Activated CD8-positive, alpha-beta memory T cell treated with anti-CD3 and anti-CD28 coated beads for 36 hours (primary cell): ENCODE results near the gene NCOR1. TPM values are rescaled to one million over a fixed set of nuclear protein-coding genes. Genes with fewer than 3 reads are reported as not detected.
"Not testable (repeated sequence)": the region's sequence is repeated elsewhere in the genome, so short reads cannot be mapped to it uniquely, and the experiment has no call there.

ENCODE experiments used
- CTCF ChIA-PET: fragments of 350-600 bp; sonication (Branson Sonifier 250); formaldehyde crosslinking; loops from one replicate; lab custom pipeline; 2021; ENCODE audit warnings: antibody characterized with exemption; lab: Charles Lee
- POLR2A ChIA-PET: fragments of 350-600 bp; sonication (Branson Sonifier 250); formaldehyde crosslinking; loops from one replicate; lab custom pipeline; 2021; ENCODE audit warnings: antibody characterized with exemption; lab: Charles Lee
- total RNA-seq, 2 experiments: library from RNA; stranded (reverse); gene quantifications; one replicate each; pipeline ENCODE4 v1.2.3, GENCODE V29; 2021

Gene NCOR1
- total RNA-seq, 2 experiments from 2014 or later = 137 to 147 TPM

GRCh38 chr17:16217002-16217635 is 1.8 kb upstream of the NCOR1 start, which contains the start of gene PIGL:
PIGL (plus strand) TSS chr17:16217210; CDS start chr17:16217227, 17 bp downstream.
- POLR2A ChIA-PET = interaction anchor here (1.0 to 1.2 kb wide), 2 partner anchors 163 to 218 kb away, joined by 3 to 4 read pairs; partner anchors contain the start of genes TTC19, UBB and ZSWIM7

GRCh38 chr17:16216341-16217001 is 1.1 kb upstream of the NCOR1 start:
- ChIA-PET CTCF (interaction anchor here (1.1 kb wide), 1 partner anchor 14 kb away, joined by 5 read pairs; no protein-coding TSS in a partner anchor), POLR2A (interaction anchor here (0.6 to 1.3 kb wide), 3 partner anchors 29 to 164 kb away, joined by 4 read pairs; partner anchors contain the start of gene UBB)

More at GRCh38 chr17:16217002-16217635, 1.8 kb upstream of the NCOR1 start, which contains the start of gene PIGL:
- CTCF ChIA-PET = interaction anchor here (1.4 kb wide), 1 partner anchor 14 kb away, joined by 4 read pairs; no protein-coding TSS in a partner anchor

GRCh38 chr17:16215965-16216316 is 607 bp upstream of the NCOR1 start:
- CTCF ChIA-PET = interaction anchor here (1.1 kb wide), 1 partner anchor 14 kb away, joined by 5 read pairs; no protein-coding TSS in a partner anchor
- POLR2A ChIA-PET = interaction anchor here (0.6 to 1.3 kb wide), 3 partner anchors 10 to 70 kb away, joined by 3 to 4 read pairs (median 4); no protein-coding TSS in a partner anchor

- ChIA-PET CTCF (interaction anchor here (0.6 kb wide), 1 partner anchor 188 kb away, joined by 3 read pairs; no protein-coding TSS in a partner anchor), POLR2A (interaction anchor here (1.1 kb wide), 1 partner anchor 137 kb away, joined by 5 read pairs; no protein-coding TSS in a partner anchor)
These were observed 397 bp downstream of the NCOR1 start for GRCh38 chr17:16215002-16215272.

- CTCF ChIA-PET = interaction anchor here (0.6 kb wide), 1 partner anchor 12 kb away, joined by 3 read pairs; no protein-coding TSS in a partner anchor
- POLR2A ChIA-PET = interaction anchor here (1.1 kb wide), 1 partner anchor 138 kb away, joined by 5 read pairs; no protein-coding TSS in a partner anchor
These were observed 938 bp downstream of the NCOR1 start for GRCh38 chr17:16214190-16215001.

- ChIA-PET CTCF (interaction anchor here (0.6 kb wide), 1 partner anchor 133 kb away, joined by 3 read pairs; no protein-coding TSS in a partner anchor), POLR2A (interaction anchor here (0.6 to 1.0 kb wide), 4 partner anchors 18 to 140 kb away, joined by 3 to 5 read pairs (median 4); partner anchors contain the start of gene CENPV)
These were observed 2.5 kb downstream of the NCOR1 start for GRCh38 chr17:16212793-16213192.

GRCh38 chr17:16211590-16211989 is 3.7 kb downstream of the NCOR1 start:
- ChIA-PET POLR2A (no interaction called here), CTCF (no interaction called here)

GRCh38 chr17:16204763-16205162 is 10.6 kb downstream of the NCOR1 start:
- CTCF ChIA-PET, POLR2A ChIA-PET: not testable (repeated sequence)

GRCh38 chr17:16202554-16203500 is 12.5 kb downstream of the NCOR1 start:
- CTCF ChIA-PET = interaction anchor here (0.5 to 0.7 kb wide), 2 partner anchors 11 to 238 kb away, joined by 3 read pairs; no protein-coding TSS in a partner anchor
- POLR2A ChIA-PET = not testable (repeated sequence)

- ChIA-PET CTCF (interaction anchor here (0.7 kb wide), 2 partner anchors 13 to 1772 kb away, joined by 3 to 5 read pairs; no protein-coding TSS in a partner anchor), POLR2A (interaction anchor here (0.6 kb wide), 1 partner anchor 43 kb away, joined by 11 read pairs; no protein-coding TSS in a partner anchor)
These were observed 13.6 kb downstream of the NCOR1 start for GRCh38 chr17:16201693-16202131.

GRCh38 chr17:16199093-16199492 is 16.2 kb downstream of the NCOR1 start:
- ChIA-PET CTCF (no interaction called here), POLR2A (no interaction called here)

- ChIA-PET CTCF (no interaction called here), POLR2A (no interaction called here)
These were observed 18.1 kb downstream of the NCOR1 start for GRCh38 chr17:16197276-16197675.

GRCh38 chr17:16194307-16194835 is 21.0 kb downstream of the NCOR1 start:
- CTCF ChIA-PET, POLR2A ChIA-PET: not testable (repeated sequence)

GRCh38 chr17:16191604-16192003 is 23.7 kb downstream of the NCOR1 start:
- POLR2A ChIA-PET = no interaction called here
- CTCF ChIA-PET = no interaction called here

GRCh38 chr17:16190703-16191360 is 24.5 kb downstream of the NCOR1 start:
- CTCF ChIA-PET = no interaction called here
- POLR2A ChIA-PET = no interaction called here

- ChIA-PET POLR2A (no interaction called here), CTCF (interaction anchor here (0.6 kb wide), 1 partner anchor 225 kb away, joined by 3 read pairs; the partner anchor contains the start of gene TRPV2)
These were observed 25.5 kb downstream of the NCOR1 start for GRCh38 chr17:16189791-16190348.
